C4-2B (cell line): ENCODE results near the gene RAB23.

Experiments used
- H3K27ac ChIP-seq: fragments of 450-650 bp; 2 replicates; pipeline ENCODE4 v1.5.1; 2017
- ZFX ChIP-seq: fragments of 450-650 bp; IDR thresholded peaks from 2 replicates; pipeline ENCODE4 v1.6.1; 2017
- TF ChIP-seq, protein P1 (sequence below): fragments of 450-650 bp; conservative IDR thresholded peaks from 2 replicates; pipeline ENCODE4 v1.5.1; 2017; ENCODE audit warnings: mild to moderate bottlenecking

Gene RAB23

DNA sequence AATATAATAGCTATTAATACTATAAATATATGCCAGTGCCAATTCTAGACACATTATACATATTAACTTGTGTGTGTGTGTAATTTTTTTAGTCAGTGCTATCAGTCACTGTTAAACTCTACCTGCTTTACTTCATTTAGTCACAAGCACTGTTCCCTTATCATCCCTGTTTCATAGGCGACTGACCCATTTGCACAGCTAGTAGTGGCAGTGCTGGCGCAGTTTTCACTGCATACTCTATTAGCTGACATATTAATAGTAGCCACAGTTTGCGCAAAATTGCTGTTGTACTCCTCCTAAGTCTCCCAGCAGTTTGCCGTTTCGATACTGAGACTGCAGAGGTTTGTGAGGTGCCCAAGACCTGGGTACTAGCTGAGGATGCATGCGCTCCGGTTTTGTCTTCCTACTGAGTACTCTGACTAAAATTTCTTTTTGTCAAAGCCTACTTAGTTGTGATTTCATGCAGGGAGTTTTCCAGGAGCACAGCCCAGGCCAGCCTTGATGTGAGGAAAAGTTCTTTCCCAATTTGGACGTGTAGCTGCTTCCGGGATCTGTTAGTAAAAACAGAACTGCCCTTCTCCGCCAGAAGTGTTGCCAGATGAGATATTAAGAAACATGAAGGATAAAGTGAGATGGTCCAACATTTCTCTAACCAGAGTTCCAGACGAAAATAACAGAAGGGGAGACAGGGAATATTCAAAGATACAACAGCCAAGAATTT is 44.4 kb downstream of the RAB23 start:
- no peak overlapping the region for H3K27ac ChIP-seq
- TF ChIP-seq, protein P1, sequence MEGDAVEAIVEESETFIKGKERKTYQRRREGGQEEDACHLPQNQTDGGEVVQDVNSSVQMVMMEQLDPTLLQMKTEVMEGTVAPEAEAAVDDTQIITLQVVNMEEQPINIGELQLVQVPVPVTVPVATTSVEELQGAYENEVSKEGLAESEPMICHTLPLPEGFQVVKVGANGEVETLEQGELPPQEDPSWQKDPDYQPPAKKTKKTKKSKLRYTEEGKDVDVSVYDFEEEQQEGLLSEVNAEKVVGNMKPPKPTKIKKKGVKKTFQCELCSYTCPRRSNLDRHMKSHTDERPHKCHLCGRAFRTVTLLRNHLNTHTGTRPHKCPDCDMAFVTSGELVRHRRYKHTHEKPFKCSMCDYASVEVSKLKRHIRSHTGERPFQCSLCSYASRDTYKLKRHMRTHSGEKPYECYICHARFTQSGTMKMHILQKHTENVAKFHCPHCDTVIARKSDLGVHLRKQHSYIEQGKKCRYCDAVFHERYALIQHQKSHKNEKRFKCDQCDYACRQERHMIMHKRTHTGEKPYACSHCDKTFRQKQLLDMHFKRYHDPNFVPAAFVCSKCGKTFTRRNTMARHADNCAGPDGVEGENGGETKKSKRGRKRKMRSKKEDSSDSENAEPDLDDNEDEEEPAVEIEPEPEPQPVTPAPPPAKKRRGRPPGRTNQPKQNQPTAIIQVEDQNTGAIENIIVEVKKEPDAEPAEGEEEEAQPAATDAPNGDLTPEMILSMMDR, result no peak
- no peak for TF ChIP-seq ZFX

DNA sequence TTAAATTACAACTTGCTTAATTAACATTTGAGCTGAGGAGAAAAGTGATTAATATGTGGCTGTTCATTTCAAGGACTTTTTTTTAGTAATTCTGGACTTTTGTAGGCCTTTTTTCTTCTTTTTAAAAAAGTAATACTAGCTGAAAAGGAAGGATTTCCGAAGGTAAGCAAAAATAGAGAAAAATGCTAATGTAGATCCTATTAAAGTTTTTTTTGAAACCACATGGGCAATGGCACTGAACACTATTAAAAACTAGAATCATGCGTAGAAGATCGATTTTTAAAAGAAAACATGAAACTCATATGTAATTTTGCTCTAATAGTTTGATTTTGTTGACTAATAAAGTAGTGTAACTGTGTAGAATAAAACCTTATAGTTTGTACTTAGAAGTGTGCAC is 47.6 kb downstream of the RAB23 start:
- no peak for TF ChIP-seq ZFX
- TF ChIP-seq, protein P1, result no peak
- H3K27ac ChIP-seq, result no peak overlapping the region

DNA sequence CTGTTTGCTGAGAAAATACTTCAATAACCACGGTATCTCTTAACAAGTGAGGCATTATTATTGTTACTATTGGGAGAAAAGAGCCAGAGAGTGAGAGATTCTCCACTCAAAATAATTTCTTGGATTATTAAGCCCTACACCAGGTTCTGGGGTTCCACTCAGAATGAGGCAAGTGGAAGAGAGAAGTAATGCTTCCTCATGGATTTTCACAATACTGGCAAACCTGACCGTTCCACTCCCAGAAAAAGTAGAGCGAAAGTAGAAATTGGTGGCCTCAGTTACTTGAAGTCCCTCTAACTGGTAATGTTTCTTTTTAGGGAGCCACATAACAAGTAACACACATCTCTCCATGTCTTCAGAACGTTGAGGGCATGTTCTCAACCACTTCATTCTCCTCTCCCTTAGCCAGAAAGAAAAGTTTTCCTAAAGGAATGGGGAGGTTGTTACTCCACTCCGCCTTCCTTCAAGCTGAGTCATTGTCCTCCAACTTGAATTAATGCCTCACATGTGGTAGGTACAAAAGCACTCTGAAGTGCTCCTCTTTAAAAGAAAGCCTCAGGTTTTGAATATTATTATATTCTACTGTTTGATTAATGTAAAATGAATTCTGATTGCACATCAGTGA is 48.1 kb downstream of the RAB23 start:
- H3K27ac ChIP-seq, result no peak overlapping the region
- TF ChIP-seq, protein P1, result no peak
- TF ChIP-seq ZFX, result no peak

DNA sequence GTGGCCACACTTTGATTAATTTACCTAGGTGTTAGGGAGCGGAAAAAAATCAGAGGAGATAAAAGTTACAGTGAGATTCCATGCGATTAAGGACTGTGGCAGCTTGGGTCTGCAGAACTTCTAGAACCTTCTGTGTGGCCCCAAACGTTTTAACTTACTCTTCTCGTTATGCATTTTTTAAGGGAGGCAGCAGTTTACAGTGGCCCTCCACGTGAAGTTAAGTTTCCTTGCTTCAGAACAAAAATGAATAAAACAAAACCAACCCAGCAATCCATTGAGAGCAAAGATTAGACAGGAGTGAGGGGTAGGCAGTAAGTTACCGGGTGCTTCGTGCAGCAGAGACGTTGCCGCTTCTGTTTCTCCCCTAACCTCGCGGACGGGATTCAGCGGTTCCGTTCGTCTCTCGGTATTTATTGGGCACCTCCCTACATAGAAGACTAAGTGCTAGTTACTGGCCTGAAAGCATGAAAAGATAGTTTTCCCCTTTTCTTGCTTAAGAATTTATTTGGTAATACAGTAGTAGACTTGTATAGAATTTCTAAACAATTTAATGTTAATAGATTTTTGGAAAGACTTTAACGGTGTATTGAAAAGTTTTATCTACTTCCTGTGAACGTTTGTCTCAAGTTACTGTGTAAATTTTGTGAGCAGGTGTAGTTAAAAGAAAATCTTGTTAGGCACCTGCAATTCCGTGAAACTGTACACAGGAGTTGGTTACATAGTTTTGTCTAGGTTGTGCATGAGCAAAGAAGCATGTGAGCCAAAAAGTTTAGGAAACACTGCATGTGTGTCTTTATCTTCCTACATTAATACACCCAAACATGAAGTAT is 48.8 kb downstream of the RAB23 start:
- TF ChIP-seq, protein P1, result no peak
- no peak; the same call in 1 of the 2 replicates for TF ChIP-seq ZFX
- peak overlapping the region; percentile 91 for H3K27ac ChIP-seq

DNA sequence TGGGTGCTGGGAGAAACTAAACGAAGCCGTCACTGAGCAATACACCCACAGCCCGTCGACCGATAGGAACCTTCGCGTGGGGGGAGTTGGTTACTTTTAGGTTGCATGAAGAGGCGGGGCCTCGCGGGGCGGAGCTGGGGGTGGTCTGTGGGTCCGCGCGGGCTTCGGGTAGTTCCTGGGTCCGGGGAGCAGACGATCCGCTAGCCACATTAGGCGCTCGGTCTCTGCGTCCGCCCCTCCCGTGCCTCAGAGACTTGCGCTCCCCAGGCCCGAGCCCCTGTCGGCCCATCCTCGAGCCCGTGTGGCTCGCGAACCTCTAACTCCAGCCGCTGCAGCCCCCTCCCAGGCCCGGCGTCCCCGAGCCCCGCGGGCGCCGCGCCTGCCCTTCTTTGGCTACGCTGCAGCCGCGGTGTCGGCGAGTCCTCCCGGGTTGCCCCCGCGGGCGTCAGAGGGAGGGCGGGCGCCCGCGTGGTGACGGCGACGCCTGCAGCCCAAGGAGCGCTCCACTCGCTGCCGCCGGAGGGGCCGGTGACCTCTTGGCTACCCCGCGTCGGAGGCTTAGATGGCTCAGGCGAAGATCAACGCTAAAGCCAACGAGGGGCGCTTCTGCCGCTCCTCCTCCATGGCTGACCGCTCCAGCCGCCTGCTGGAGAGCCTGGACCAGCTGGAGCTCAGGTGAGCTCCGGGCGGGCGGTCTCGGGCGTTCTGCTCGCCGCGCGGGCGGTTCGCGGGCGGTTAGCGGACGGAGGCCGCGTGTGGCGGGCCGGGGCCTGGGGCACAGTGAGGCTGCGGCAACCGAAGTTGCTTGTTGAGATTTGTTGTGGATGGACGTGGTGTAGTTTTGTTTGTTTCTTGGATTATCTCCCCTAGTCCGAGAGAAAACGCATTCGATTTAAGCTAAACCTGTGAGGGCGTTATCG is 49.7 kb downstream of the RAB23 start, which contains the start of gene BAG2:
Gene BAG2, plus strand, starts transcription at position 191 of the 920 bp plus-strand sequence. Its CDS starts 372 bp downstream, at position 563.
- TF ChIP-seq, protein P1, result peak; percentile 25
- peak; percentile 80 for TF ChIP-seq ZFX
- H3K27ac ChIP-seq, result peak within 1 kb of the TSS; percentile 91

DNA sequence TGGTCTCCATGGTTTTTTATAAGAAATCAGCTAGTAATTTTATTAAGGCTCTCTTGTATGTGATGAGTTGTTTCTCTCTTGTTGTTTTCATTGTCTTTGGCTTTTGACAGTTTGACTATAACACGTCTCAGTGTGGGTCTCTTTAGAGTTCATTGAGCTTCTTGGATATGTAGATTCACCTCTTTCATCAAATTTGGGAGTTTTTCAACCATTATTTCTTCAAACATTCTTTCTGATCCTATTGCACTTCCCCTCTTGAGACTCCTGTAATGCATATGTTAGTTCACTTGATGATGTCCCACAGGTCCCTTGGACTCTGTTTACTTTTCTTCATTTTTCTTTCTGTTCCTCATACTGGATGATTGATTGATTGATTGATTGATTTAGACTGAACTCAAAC is 57.0 kb downstream of the RAB23 start:
- H3K27ac ChIP-seq, result no peak overlapping the region
- no peak for TF ChIP-seq ZFX

DNA sequence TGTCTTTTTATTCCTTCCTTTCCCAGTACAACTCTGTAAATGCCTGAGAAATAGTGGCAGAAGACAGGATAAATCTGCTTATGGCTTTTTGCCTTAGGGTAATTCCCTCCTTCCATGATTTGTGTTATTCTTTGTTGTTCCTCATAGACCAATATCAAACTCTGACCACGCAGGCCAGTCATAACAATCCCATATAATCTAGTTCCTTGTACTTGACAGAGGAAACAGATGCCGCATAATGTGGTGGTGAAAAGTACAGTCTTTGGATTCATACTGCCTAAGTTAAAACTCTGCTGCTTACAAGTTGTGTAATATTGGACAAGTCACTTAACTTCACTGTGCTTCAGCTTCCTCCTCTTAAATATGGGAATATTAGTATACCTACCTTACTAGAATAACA is 58.2 kb downstream of the RAB23 start:
- no peak overlapping the region for H3K27ac ChIP-seq
- no peak for TF ChIP-seq ZFX
- TF ChIP-seq, protein P1, result no peak
